Measurements from ENCODE around the gene ENTREP1. TPM values are rescaled to one million over a fixed set of nuclear protein-coding genes. Genes with fewer than 3 reads are reported as not detected.

Gene ENTREP1
- total RNA-seq, 1 donor from 2014 or later, result 1.0 TPM

DNA sequence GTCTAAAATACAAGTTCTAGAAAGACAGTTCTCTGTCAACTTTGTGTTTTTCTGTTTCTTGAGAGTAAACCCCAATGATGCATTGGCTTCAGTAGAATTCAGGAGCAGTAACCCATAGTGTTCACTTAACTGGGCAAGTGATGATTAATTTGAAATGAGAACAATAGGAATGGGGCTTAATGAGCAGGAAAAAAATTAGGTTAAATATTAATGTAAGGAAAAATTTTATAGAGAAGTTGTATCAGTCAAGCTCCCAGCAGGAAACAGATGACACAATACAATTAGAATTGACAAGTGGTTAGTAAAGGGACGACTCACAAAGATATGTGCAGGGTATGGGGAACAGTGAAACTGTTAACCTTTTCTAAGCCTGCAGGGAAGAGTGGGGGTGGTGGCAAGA lies 38.2 kb downstream of the ENTREP1 start:
- DNase-seq, result no peak
- H3K9me3 Mint-ChIP-seq (ENCODE audit: unreplicated experiment), result no peaks in the 10 kb centered on the region
- TF ChIP-seq, protein P1, sequence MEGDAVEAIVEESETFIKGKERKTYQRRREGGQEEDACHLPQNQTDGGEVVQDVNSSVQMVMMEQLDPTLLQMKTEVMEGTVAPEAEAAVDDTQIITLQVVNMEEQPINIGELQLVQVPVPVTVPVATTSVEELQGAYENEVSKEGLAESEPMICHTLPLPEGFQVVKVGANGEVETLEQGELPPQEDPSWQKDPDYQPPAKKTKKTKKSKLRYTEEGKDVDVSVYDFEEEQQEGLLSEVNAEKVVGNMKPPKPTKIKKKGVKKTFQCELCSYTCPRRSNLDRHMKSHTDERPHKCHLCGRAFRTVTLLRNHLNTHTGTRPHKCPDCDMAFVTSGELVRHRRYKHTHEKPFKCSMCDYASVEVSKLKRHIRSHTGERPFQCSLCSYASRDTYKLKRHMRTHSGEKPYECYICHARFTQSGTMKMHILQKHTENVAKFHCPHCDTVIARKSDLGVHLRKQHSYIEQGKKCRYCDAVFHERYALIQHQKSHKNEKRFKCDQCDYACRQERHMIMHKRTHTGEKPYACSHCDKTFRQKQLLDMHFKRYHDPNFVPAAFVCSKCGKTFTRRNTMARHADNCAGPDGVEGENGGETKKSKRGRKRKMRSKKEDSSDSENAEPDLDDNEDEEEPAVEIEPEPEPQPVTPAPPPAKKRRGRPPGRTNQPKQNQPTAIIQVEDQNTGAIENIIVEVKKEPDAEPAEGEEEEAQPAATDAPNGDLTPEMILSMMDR (IDR thresholded peaks at IDR 0.05; ENCODE audit: partially characterized antibody, unreplicated experiment), result no peak
- H3K4me1 Mint-ChIP-seq (ENCODE audit: low read depth, unreplicated experiment), result no peaks in the 10 kb centered on the region
- no peak overlapping the region for H3K27ac Mint-ChIP-seq (ENCODE audit: unreplicated experiment)
- H3K27me3 Mint-ChIP-seq (ENCODE audit: unreplicated experiment), result peaks cover 3% of the 10 kb centered on the region
- H3K4me3 Mint-ChIP-seq (ENCODE audit: unreplicated experiment), result no peak overlapping the region
- peaks cover under 1% of the 10 kb centered on the region for H3K36me3 Mint-ChIP-seq (ENCODE audit: unreplicated experiment)

DNA sequence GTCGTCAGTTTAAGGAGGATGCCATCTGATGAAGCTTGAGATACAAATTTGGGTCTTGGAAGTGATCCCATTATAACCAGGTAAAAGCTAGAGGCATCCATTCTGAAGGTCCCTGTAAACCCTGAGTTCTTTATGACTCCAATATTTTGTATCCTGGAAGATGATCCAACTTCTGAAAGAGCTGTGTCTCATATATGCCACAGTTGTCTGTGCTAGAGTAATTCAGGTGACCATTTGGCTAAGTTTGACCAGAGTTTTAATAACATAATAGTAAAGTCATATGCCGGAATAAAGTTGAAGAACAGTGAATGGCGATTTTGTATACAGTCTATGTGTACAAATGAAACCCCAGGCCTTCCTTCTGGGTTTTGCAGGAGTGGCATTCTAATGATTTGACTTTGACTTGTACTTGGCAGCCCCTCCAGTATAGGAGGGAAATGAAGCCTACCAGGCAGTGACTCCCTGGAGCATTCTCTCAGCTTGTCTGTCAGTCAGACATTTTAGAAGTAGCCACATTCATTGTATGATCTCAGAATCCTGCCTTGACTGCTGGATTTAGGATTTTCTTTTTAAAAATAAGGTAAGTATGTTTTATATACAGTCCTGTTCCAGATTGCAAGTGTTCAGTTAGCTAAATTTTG lies 39.6 kb downstream of the ENTREP1 start:
- Mint-ChIP-seq H3K27ac (ENCODE audit: unreplicated experiment) (no peak overlapping the region), H3K9me3 (ENCODE audit: unreplicated experiment) (no peaks in the 10 kb centered on the region), H3K27me3 (ENCODE audit: unreplicated experiment) (peaks cover 3% of the 10 kb centered on the region), H3K36me3 (ENCODE audit: unreplicated experiment) (peaks cover 5% of the 10 kb centered on the region), H3K4me1 (ENCODE audit: low read depth, unreplicated experiment) (no peaks in the 10 kb centered on the region), H3K4me3 (ENCODE audit: unreplicated experiment) (no peak overlapping the region)
- TF ChIP-seq, protein P1 (IDR thresholded peaks at IDR 0.05; ENCODE audit: partially characterized antibody, unreplicated experiment), result no peak
- no peak for DNase-seq

DNA sequence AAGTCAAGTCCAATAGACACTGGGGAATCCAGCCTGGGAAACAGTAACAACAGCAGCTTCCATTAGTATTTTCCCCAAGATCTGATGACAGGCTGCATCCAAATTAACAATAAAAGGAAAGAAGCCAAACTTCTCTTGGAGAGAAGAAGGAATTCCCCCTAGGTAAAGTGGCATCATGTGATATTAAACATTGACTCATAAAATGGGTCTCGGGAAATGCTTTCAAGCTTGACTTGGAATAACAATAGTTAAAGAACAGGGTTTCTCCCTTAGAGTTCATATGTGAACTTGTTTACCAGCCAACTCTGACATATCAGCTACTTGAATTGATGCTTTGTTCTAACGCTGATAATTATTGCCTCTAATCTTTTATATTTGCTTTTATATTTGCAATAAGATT lies 45.4 kb downstream of the ENTREP1 start:
- Mint-ChIP-seq H3K36me3 (ENCODE audit: unreplicated experiment) (peaks cover 5% of the 10 kb centered on the region), H3K4me3 (ENCODE audit: unreplicated experiment) (no peak overlapping the region), H3K27me3 (ENCODE audit: unreplicated experiment) (peaks cover 2% of the 10 kb centered on the region), H3K9me3 (ENCODE audit: unreplicated experiment) (no peaks in the 10 kb centered on the region), H3K27ac (ENCODE audit: unreplicated experiment) (no peak overlapping the region), H3K4me1 (ENCODE audit: low read depth, unreplicated experiment) (no peaks in the 10 kb centered on the region)
- TF ChIP-seq, protein P1 (IDR thresholded peaks at IDR 0.05; ENCODE audit: partially characterized antibody, unreplicated experiment), result no peak
- no peak for DNase-seq

DNA sequence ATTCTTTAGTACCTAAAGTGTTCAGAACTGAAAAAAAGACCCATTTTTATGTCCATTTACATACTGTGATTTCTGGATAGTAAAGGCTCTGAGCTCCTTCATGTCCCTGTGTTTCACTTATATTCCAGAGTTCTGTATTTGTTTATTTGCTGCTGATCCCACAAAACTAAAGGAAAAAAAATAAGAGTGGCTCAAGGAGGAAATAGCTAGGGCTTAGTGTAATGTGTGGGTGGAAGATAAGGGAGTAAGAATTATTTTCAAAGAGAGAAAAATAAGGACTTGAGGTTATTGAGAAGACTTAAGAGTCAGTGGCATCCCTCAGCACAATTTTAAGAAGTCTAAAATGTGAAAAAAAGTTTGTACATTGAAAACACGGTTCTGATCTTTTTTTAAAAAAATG lies 46.0 kb downstream of the ENTREP1 start:
- TF ChIP-seq, protein P1 (IDR thresholded peaks at IDR 0.05; ENCODE audit: partially characterized antibody, unreplicated experiment), result no peak
- Mint-ChIP-seq H3K27ac (ENCODE audit: unreplicated experiment) (no peak overlapping the region), H3K4me1 (ENCODE audit: low read depth, unreplicated experiment) (peaks cover 2% of the 10 kb centered on the region), H3K27me3 (ENCODE audit: unreplicated experiment) (peaks cover 2% of the 10 kb centered on the region), H3K4me3 (ENCODE audit: unreplicated experiment) (no peak overlapping the region), H3K36me3 (ENCODE audit: unreplicated experiment) (peaks cover 5% of the 10 kb centered on the region), H3K9me3 (ENCODE audit: unreplicated experiment) (no peaks in the 10 kb centered on the region)
- DNase-seq, result no peak

DNA sequence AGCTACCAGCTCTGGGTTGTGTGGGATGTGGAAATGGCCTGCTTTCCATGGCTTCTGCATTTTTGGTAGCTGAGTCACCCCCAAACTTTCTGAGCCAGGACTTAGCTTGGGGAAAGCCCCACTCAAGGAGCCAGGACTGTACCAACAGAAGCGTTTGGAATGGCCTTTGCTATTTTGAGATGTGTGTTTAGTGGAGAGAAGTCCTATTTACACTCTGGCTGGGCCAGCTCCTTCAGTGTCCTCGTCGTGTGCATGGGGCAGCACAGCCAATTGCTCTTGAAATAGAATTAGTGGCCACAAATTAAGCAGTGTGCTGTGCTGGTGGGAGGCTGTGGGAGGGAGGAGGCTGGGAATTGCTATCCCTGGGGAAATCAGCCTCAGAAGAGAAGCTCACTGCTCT lies 51.6 kb downstream of the ENTREP1 start:
- DNase-seq, result no peak
- H3K4me1 Mint-ChIP-seq (ENCODE audit: low read depth, unreplicated experiment), result peaks cover 20% of the 10 kb centered on the region
- H3K27ac Mint-ChIP-seq (ENCODE audit: unreplicated experiment), result no peak overlapping the region

More for the DNA sequence above, 51.6 kb downstream of the ENTREP1 start:
- Mint-ChIP-seq H3K9me3 (ENCODE audit: unreplicated experiment) (peaks cover 4% of the 10 kb centered on the region), H3K27me3 (ENCODE audit: unreplicated experiment) (peaks cover 5% of the 10 kb centered on the region), H3K36me3 (ENCODE audit: unreplicated experiment) (no peaks in the 10 kb centered on the region), H3K4me3 (ENCODE audit: unreplicated experiment) (no peak overlapping the region)
- TF ChIP-seq, protein P1 (IDR thresholded peaks at IDR 0.05; ENCODE audit: partially characterized antibody, unreplicated experiment), result no peak
